ENCODE results near the gene SEPTIN10. TPM values are rescaled to one million over a fixed set of nuclear protein-coding genes. Genes with fewer than 3 reads are reported as not detected.

SEPTIN10 gene
- total RNA-seq, 1 experiment from 2014 or later = 92.5 TPM

DNA sequence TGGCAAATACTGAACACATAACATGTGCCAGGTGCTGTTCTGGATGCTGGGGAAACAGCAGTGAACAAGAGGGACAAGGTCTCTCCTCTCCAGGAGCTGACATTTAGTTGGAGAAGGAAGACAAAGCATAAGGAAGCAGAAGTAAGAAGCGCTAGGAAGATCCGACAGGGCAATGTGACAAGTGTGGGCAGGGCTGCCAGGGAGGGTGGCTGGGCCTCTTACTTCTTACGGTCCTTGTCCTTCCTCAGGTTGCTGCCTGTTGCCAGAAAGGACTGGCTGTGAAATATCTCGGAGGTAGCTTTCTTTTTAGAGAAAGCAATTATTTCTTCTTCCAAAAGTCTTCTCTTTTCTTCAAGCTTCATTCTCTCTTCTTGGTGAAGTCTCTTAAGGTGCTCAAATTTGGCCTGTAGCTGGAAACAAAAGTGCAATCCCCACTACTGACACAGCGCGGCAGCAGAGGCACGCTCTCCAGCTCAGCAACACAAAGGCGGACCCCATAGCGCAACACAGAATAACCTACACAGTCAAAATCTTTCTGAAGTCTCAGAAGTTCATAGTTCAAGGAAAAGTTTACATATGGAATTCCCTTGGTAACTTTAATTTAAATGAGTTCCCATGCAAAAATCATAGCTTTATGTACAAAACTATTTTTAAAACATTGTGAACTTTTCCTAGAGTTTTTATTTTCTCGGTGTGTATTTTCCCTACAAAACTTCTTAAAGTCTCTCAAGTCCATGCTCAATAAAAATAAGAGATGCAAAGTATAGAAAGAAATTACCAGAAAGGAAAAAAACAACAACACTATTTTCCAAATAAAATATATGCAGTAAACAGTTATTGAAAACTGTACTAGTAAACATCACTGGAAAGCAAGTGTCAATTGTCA is 67.7 kb downstream of the SEPTIN10 start:
- Histone ChIP-seq H3K79me1 (ENCODE audit: insufficient read depth, low read depth, low read length, poor library complexity, severe bottlenecking) (no peaks in the 10 kb centered on the region), H3K79me2 (ENCODE audit: insufficient read depth, low read length) (no peaks in the 10 kb centered on the region), H2BK20ac (ENCODE audit: low read depth, low read length, poor library complexity, severe bottlenecking) (no peak overlapping the region), H2BK12ac (ENCODE audit: insufficient read length, low read depth, low read length) (peak overlapping the region; percentile 4), H2AK5ac (ENCODE audit: insufficient read length, low read length) (no peak overlapping the region), H3K27me3 (ENCODE audit: insufficient read depth, low read length) (no peaks in the 10 kb centered on the region), H3K56ac (ENCODE audit: insufficient read length, low read depth, low read length) (no peak overlapping the region), H3K23me2 (ENCODE audit: insufficient read length, low read depth, low read length, poor library complexity, severe bottlenecking) (no peaks in the 10 kb centered on the region), H3K9ac (ENCODE audit: extremely low read depth, insufficient read length, low read length) (no peak overlapping the region), H3K4me2 (ENCODE audit: insufficient read depth, insufficient read length, low read length) (no peak overlapping the region), H2BK5ac (ENCODE audit: insufficient read length, low read length) (no peak overlapping the region), H3K4me1 (ENCODE audit: insufficient read depth, low read length) (no peaks in the 10 kb centered on the region; the same call in 1 of the 2 replicates), H3K9me3 (ENCODE audit: control insufficient read depth, low read depth, low read length) (no peaks in the 10 kb centered on the region), H4K5ac (ENCODE audit: insufficient read length, low read depth, low read length) (no peak overlapping the region), H3K23ac (ENCODE audit: insufficient read length, low read depth, low read length) (no peak overlapping the region), H2BK15ac (ENCODE audit: low read depth, low read length) (no peak overlapping the region), H2BK120ac (ENCODE audit: low read depth, low read length, poor library complexity, severe bottlenecking) (no peak overlapping the region), H3K4ac (ENCODE audit: low read depth, low read length) (no peak overlapping the region), H2AFZ (ENCODE audit: low read length) (no peak overlapping the region), H3K14ac (ENCODE audit: insufficient read depth, low read length) (no peak overlapping the region), H3K27ac (ENCODE audit: insufficient read length, low read depth, low read length) (no peak overlapping the region), H4K20me1 (ENCODE audit: control insufficient read depth, insufficient read depth, insufficient read length) (no peaks in the 10 kb centered on the region), H4K8ac (replicated peaks; ENCODE audit: insufficient read length, low read depth, low read length) (no peak overlapping the region), H3T11ph (ENCODE audit: low read length) (no peak overlapping the region), H4K91ac (ENCODE audit: insufficient read length, low read depth, low read length) (no peak overlapping the region), H3K18ac (ENCODE audit: insufficient read length, low read depth, low read length) (no peak overlapping the region)
- Mint-ChIP-seq H3K27ac (peak overlapping the region in 2 of 3 experiments; percentile 37 to 47; a peak in 1 of 7 replicates), H3K9me3 (no peaks in the 10 kb centered on the region), H3K4me3 (no peak overlapping the region), H3K36me3 (ENCODE audit: insufficient read depth in 1 of 3, low read depth in 3 of 3) (peaks cover 4 to 21% (median 16%) of the 10 kb centered on the region in 3 experiments; a peak in 6 of 7 replicates), H3K4me1 (peaks cover 0 to 2% of the 10 kb centered on the region in 2 experiments; a peak in 1 of 4 replicates), H3K27me3 (ENCODE audit: low read depth) (no peaks in the 10 kb centered on the region)
- no CpG with 5 or more reads among the region's 10 CpGs for WGBS (ENCODE audit: extremely low coverage, insufficient read length, low lambda C conversion rate)
- TF ChIP-seq CTCF (conservative IDR thresholded peaks at IDR 0.05) = peak; percentile 93
- peak; percentile 67 for DNase-seq
